AG20443 (cell line): ENCODE results near the gene SLC16A10.
"Not testable (repeated sequence)": the region's sequence is repeated elsewhere in the genome, so short reads cannot be mapped to it uniquely, and the experiment has no call there.

ENCODE experiments used
- DNase-seq: peaks from one replicate; pipeline ENCODE4 v3.0.0; 2012; ENCODE audit warnings: low spot score, mixed read lengths

The SLC16A10 gene

DNA sequence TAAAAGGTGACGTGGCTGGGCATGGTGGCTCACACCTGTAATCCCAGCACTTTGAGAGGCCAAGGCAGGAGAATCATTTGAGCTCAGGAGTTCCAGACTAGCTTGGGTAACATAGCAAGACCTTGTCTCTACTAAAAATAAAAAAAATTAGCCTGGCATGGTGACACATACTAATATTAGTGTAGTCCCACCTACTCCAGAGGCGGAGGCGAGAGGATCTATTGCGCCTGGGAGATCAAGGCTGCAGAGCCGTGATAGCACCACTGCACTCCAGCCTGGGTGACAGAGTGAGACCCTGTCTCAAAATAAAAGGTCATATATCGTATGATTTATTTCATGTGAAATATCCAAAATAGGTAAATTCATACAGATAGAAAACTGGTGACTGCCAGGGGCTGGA is 132.5 kb downstream of the SLC16A10 start:
- DNase-seq, result no peak

DNA sequence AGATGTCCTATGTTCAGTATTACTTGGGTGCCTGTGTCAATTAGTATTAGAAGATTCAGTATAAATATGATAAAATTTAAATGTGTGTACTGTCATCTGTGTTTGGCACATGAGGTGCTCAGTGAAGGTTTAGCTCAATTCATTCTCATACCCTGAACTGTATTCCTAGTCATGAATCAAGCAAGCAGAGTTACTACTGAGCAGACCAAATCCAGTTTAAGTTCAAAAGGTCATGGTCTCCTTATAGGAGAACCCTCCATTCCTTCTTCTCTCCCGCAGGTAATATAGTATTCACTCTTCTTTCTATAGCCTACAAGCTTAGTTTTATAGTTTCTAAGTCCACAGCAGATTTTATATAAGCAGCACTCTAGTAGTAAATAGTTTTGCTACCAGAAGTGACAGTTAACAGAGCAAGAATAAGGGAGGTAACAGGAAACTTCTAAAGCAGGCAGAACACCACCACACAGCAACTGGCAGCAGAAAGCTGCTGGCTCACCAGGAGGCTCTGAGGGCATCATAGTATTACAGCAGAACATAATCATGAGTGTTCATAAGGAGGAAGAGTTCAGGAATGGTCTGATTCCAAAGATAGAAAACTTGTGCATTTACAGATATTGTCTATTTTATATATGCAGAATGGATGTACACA is 133.2 kb downstream of the SLC16A10 start:
- DNase-seq, result no peak

DNA sequence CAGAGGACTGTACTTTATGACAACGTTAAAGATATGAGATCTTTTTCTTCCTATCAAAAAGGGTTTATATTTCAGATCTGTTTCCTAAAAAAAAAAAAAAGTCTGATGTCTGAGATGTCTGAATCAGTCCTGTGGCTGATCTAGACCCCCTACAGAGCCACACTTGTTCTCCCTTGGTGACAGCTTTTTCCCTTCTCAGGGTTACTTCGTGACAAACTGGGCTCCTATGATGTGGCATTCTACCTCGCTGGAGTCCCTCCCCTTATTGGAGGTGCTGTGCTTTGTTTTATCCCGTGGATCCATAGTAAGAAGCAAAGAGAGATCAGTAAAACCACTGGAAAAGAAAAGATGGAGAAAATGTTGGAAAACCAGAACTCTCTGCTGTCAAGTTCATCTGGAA is 134.5 kb downstream of the SLC16A10 start:
- DNase-seq, result no peak

DNA sequence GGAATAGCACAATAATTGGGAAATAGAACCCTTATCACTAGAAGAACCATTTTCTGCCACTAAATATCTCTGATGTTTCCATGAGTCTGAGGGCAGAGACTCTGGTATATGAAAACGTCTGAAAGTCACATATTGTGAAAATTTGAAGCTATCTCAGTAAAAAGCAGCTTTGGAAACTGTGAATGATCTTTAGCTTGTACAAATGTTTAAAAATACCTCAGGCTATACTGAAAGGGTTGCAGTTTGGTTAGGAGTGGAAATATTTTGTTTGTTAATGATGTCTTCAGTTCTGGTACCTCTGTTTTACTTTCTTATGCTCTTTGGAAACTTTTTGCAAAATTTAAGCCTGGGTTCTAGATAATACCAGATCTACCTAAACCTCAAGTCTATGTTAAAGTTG is 135.0 kb downstream of the SLC16A10 start:
- no peak for DNase-seq

DNA sequence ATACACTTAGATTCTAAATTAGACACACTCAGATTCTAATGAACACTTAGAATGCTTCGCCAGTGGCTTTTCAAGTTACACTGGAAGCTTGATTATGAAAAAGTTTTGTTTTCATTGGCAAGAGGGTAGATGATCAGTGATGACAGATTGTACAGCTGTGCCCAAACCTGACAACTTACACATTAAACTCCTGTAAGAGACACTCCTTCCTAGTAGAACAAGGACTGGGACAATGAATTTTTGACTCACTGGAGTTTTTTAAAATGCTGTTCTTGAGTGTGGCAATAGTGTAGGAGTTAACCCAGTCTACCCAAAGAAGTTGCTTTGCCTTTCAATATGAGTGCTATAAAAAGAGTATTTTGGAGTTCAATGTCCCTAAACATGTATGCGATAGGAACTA is 140.8 kb downstream of the SLC16A10 start:
- peak; percentile 20 for DNase-seq

DNA sequence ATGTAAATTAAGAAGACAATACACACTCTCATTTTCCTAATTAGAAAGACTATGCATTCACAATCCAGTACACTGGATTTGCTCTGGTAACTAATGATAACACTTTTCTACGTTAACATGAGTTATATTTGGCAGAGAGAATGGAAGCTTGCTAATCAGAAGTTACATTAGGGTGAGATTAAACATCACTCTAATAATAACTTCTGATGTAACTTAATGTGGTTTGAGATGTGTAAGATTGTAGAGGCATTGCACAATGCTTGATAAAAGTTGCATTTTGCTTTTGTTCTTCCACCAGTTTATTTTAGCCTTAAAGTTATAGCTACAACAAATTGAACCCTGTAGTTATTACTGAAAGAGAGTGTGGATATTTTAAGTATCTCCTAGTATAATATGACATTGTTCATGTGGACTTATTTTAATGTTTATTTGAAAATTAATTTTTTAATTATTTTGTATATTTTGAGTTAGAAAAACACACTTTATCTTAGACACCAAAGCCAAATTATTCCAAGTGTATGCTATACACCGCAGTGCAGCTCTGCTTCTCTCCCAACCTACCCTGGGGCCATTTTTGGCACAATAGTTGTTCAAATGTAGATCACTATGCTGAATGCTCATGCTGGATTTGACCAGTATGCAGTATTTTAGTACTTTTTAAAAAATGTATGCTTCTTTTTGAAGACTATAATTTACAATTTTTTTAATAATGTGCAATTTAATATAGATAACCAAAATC is 143.2 kb downstream of the SLC16A10 start:
- DNase-seq, result peak; percentile 57

DNA sequence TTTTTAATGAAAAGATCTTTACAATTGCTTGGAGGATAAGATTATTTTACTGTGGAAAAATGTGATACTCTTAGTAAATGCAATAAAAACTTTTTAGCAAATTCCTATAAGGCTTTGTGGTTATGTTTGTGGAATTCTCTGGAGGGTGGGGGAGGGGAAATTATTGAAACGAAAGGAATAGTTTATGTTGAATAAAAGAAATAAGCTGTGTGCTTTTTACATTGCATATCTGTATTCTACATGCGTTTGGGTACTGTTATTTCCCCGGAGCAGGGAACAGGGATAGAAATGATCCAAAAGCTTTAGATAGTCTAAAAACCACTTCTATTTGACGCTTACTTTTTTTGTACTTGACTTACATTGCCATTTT is 143.8 kb downstream of the SLC16A10 start:
- no peak for DNase-seq

DNA sequence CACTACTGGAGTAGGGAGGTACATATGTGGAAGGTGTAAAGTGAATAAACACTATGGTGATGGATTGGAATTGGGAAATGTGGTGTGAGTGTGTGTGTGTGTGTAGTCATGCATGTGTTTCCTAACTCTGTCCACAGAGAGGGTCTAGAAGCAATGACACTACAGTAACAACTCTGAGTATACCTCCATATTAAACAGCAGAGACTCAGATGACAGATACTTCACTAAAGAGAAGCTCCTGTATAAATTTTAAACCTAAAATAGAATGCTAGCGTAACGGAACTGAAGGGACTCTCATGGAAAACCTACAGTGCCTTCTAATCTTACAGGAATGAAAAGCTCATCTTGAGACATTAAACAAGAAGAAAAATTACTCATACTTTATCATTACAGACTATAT is 150.5 kb downstream of the SLC16A10 start:
- DNase-seq, result no peak

DNA sequence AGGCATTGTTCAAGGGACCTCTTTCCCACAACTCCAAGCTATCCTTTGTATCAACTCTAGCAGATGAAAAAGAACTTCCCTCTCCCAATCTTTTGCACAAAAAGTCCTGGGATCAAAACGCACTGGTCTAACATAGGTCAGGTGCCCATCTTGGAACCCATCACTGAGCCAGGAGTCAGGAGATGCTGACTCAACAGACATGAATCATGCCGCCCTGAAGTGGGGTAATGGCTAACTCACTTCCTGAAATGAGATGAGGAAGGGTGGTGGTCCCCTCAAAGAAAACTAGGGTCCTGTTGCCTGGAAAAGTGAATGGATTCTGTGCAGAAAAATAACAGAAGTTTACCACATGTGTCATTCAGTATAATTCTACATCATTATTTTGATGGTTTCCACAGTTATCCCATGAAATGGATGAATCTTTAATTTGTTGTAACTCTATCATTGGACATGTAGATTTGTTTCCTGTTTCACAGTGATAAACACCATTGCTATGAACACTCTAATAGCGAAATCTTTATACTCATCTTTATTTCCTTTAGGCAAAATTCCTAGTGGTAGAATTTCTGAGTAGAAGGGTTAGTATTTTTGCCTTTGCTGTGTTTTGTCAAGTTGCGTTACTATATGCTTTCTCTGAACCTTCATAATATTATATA is 151.3 kb downstream of the SLC16A10 start:
- no peak for DNase-seq

DNA sequence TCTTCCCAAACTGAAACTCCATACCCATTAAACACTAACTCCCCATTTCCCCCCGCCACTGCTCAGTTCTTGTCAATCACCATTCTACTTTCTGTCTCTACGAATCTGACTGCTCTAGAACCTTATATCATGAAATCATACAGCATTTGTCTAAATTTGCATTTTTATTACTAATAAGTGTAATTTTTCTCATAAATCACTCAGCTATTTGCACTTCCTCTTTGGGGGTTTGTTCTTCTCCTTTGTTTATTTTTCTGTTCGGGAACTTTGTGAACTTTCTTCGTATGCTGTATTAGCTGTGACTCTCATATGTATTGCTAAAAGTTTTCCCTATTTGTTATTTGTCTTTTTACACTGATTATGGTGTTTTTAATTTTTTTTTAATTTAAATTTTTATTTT is 152.2 kb downstream of the SLC16A10 start:
- DNase-seq, result no peak

DNA sequence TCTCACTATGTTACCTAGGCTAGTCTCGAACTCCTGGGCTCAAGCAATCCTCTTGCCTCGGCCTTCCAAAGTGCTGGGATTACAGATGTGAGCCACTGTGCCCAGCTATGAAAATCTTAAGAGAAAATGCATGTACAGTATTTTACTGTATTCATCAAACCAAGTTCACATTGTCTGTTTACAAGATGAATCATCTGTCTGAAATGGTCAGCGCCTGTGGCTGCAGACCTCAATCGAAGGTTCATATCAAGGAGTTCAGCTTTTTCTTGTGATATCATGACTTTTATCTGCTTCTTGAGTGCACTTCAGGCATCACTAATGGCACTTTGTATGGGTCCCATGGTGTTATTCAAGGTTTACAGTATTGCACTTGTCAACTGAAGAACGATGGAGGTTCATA is 155.1 kb downstream of the SLC16A10 start:
- no peak for DNase-seq

DNA sequence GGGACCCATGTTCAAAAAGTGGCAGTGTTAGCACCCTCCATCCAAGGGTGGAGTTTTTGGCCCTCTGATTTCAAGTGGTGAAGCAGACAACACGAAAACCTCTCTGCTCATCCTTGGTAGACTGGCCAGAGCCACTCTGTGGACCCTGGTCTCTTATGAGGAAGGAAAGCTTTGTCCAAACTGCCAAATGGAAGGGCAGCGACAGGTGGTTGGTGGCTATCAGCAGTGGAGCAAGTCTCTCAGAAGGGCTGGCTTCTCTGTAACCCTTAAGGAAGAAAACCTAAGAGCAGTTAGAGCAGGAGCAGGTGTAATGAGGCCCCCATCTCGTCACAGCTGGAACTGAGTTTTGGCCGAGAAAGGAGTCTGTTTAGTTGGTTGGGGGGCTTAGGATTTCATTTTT is 155.8 kb downstream of the SLC16A10 start:
- DNase-seq, result no peak

DNA sequence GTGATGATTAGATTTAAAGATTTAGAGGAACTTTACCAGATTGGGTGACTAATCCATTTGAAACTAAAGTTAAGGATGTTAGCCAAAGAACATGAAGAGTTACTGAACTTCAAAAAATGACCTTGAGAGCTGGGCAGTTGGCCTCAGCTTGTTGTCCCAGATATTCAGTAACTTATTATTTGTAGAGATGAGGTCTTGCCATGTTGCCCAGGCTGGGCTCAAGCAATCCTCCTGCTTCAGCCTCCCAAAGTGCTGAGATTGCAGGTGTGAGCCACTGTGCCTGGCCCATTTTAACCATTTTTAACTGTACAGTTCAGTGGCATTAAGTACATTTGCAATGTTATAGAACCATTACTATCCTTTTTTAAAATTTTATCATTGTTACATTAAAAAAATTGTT is 161.5 kb downstream of the SLC16A10 start:
- DNase-seq, result no peak

DNA sequence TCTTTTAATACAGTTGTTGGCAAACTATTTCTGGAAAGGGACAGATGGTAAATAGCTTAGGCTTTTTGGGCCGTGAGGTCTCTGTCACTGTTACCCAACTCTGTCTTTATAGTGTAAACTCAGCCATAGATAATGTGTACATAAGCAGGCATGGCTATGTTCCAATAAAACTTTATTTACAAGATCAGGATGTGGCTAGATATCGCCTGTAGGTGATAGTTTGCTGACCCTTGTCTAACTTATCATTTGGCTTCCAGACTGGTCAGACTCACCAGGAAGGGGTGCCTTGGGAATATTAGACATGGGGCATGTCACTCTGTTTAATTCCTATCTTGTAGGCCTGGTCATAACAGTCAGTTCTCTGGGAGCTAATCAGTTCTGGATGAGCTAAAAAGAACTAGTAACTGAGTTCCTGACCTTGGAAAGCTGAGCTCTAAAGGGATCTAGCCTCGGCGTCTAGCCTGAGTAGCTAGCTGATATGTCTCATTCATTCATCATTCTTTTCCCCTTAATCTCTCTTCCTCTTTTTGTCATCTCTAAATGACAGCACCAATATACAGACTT is 163.6 kb downstream of the SLC16A10 start:
- DNase-seq, result no peak

DNA sequence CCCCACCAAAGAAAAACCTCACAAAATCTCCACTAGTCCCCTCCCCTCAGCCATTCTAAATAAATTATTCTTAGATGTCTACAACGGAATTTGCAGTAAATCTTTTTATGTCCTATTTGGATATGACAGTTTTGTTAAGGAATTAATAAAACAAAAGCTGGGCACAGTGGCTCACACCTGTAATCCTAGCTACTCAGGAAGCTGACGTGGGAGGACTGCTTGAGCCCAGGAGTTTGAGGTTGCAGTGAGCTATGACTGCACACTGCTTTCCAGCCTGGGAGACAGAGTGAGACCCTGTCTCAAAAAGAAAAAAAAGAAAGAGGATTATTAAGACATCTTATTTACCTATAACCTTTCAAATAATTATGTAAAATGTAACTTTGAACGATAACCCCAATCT is 165.4 kb downstream of the SLC16A10 start:
- no peak for DNase-seq

DNA sequence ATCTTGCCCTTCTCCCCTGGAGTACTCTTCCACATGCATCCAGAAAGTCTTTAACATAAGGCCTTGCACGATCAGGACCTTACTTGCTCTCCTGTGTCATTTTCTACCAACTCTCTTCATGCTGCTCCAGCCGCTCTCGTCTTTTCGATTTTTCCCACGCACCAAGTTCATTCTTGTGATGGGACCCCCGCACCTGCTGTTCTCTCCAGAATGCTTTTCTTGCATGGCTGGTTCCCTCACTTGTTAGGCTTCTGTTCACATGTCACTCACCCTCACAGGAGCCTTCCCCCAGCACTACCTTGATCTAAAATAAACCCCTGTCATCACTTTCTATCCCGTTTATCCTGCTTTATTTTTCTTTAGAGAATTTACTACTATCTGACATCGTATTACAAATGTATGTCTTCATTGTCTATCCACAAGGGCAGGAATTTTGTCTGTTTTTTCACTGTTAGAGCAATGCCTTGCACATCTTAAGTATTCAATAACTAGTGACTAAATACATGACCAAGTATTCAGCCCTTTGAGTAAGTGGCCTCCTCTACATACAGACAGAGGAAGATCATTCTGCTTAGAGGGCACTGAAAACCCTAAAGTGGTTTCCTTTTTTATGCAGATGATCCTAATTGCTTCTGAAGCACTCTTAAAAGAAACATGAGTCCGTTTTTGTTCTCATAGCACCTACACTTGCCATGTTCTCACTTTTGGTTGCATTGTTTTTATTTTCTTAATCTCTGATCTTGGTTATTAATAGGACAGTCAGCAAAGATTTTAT is 166.9 kb downstream of the SLC16A10 start:
- DNase-seq, result no peak

DNA sequence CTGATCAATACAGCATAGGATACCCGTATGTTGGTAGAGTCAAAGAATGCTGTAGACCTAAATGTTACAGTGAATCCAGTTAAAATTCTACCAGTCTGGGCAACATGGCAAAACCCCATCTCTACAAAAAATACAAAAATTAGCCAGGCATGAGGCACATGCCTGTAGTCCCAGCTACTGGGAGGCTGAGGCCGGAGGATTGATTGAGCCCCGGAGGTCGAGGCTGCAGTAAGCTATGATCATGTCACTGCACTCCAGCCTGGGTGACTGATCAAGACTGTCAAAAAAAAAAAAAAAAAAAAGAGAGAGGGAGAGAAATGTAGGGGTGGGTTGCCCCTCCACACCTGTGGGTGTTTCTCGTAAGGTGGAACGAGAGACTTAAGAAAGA is 167.5 kb downstream of the SLC16A10 start:
- no peak for DNase-seq

DNA sequence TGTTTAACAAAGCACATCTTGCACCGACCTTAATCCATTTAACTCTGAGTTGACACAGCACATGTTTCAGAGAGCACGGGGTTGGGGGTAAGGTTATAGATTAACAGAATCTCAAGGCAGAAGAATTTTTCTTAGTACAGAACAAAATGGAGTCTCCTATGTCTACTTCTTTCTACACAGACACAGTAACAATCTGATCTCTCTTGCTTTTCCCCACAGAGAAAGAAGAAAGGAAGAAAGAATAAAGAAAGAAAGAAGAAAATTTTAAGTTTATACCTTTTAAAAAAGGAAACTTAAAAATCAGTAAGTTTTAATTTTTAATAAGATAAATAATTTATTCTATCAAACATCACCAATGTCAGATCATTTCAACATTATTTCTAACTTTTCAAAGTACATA is 168.5 kb downstream of the SLC16A10 start:
- DNase-seq, result not testable (repeated sequence)

DNA sequence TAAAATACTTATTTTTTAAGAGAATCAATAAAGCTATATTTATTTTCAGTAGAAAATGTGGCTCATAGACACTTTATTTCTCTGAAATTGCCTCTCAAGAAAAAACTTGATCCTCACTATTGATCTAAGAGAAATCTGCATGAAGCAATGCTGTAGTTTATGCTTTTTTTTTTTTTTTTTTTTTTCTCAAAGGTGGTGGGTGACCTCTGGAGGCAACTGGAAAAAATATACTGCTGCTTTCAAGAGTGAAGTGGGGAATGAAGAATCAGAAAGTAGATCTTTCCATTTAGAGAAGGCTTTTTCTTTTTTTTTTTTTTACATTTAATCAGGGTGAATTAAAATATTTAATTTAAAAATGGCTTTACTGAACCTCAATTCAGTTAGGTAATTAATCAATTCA is 169.3 kb downstream of the SLC16A10 start:
- no peak for DNase-seq

DNA sequence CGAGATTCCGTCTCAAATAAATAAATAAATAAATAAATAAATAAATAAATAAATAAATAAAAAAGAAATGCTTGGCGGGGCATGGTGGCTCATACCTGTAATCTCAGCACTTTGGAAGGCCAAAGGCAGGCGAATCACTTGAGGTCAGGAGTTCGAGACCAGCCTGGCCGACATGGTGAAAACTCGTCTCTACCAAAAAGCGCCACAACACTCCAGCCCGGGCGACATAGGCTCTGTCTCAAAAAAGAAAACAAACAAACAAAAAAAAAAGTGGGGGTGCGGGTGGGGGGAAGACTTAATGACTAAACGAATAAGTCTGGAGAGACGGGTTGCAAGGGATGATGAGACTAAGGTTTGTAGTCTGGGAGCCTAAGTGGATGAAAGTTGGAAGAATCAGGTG is 170.7 kb downstream of the SLC16A10 start:
- no peak for DNase-seq

DNA sequence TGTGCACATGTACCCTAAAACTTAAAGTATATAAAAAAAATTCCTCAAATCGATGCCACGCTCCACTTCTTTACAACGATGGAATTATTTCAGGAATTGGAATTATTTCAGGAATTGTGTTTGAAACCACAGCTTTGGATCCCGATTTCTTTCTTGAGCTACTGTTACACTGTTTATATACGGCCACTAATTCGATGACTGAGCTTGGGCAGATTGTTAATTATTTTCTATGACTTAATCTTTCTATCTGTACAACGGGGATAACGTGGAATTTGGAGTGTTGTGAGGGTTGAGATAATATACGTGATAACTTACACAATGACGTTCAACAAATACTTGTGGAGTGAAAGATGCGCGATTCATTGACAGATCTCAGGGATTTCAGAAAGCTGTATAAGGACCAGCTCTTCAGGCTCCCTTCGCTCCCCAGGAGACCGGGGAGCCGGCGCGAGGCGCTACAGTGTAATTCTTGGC is 171.3 kb downstream of the SLC16A10 start:
- peak; percentile 54 for DNase-seq

DNA sequence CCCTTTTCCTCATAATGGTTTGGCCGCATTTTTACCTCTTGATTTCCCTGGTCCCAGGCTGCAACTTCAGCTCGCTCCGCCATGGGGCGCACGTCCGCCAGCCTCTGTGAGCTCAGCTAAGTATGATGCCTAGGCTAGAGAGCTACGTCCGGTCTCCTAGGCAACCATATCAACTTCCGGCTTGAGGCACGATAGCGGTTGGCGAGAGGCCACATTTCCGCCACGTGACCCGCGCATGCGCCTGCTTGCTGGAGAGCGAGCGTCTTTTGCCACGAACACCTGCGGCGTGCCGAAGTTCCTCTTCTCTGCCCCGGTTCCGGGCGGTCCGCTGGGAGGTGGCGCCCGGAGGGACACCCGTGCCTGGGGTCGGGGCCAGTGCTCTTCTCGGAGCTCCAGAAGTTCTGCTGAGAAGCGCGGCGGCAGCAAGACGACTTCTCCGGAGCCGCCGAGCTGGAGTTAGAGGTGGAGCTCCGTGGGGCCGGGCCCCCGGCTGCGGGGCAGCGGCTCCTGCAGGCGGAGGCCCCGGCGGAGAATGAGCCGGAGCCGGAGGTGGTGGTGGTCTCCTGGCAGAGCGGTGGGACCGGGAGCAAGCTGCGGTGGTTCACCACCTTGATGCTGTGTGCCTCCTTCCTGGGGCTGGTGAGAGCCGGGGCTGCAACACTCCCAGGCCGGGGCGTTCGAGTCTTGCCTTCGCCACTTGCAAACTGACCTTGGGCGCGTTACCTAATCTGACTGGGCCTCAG is 172.0 kb downstream of the SLC16A10 start:
- DNase-seq, result peak; percentile 98
